Muscle layer of duodenum (tissue), 2 donors: ENCODE results near the gene F10.

ENCODE experiments used
- H3K27ac ChIP-seq: one replicate; pipeline ENCODE4 v1.7.0; 2013; ENCODE audit warnings: mild to moderate bottlenecking, low read length
- H3K27me3 ChIP-seq: one replicate; pipeline ENCODE4 v1.7.0; 2013; ENCODE audit warnings: low read depth, mild to moderate bottlenecking, control low read depth, low read length
- H3K36me3 ChIP-seq, 2 donors: one replicate each; pipeline ENCODE4 v1.7.0; 2013; ENCODE audit warnings: low read length in 2 of 2, control low read depth in 1 of 2, mild to moderate bottlenecking in 1 of 2; ENCODE audit not compliant: insufficient read depth in 2 of 2, control insufficient read depth in 1 of 2
- H3K4me1 ChIP-seq, 2 donors: one replicate each; pipeline ENCODE4 v1.7.0; 2013; ENCODE audit warnings: low read length in 2 of 2, mild to moderate bottlenecking in 2 of 2, control low read depth in 1 of 2, moderate library complexity in 1 of 2; ENCODE audit not compliant: insufficient read depth in 2 of 2, control insufficient read depth in 1 of 2
- H3K4me3 ChIP-seq, 2 donors: one replicate each; pipeline ENCODE4 v1.7.0; 2013; ENCODE audit warnings: low read length in 2 of 2, low read depth in 1 of 2, mild to moderate bottlenecking in 1 of 2
- H3K9me3 ChIP-seq, 2 donors: one replicate each; pipeline ENCODE4 v1.7.0; 2013; ENCODE audit warnings: low read length in 2 of 2, control low read depth in 1 of 2, mild to moderate bottlenecking in 1 of 2; ENCODE audit not compliant: control insufficient read depth in 1 of 2
- donor health status: healthy.

Gene F10

GRCh38 chr13:113187263-113187669, 64.7 kb downstream of the F10 start:
- H3K9me3 ChIP-seq: no peaks in the 10 kb centered on the region
- H3K4me1 ChIP-seq: no peaks in the 10 kb centered on the region
- peaks cover 24 to 73% of the 10 kb centered on the region in 2 donors for H3K36me3 ChIP-seq
- no peak overlapping the region for H3K4me3 ChIP-seq
- H3K27me3 ChIP-seq: no peaks in the 10 kb centered on the region
- H3K27ac ChIP-seq: no peak overlapping the region

DNA sequence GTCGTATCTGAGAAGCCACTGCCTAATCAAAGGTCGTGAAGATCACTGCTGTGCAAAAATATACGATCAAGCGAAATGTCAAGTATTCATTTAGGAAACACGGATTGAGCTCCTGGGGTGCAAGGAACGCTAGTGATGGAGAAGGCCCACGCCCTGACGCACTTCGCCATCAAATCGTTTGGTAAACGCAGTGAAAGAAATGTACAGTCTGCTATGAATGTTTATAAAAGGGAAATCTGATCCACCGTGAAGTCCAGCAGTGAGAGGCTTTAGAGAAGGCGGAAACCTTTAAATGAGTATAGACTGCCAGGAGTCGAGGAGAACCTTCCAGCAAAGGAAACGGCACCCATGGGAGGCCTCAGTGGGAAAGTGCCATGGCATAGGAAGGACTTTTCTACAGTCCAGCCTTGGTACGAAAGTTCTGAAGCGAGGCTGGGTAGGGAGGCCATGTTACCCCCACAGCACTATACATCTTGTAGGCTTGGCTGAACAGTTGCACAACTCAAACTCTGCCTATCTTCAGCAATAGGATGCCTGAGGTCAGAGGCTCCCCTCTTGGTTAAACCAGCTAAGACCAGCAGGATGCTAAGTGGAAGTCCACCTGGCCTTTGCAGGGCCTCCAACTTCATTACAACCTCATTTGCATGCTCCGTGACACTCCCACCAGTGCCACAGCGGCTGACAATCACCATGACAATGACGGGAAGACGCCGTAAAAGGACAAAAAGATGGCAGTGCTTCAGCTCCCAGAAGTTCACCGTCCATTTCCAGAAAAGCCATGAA, 65.5 kb downstream of the F10 start:
- Histone ChIP-seq H3K9me3 (no peaks in the 10 kb centered on the region), H3K27me3 (no peaks in the 10 kb centered on the region), H3K4me1 (no peaks in the 10 kb centered on the region), H3K36me3 (peaks cover 28 to 72% of the 10 kb centered on the region in 2 donors), H3K27ac (no peak overlapping the region), H3K4me3 (no peak overlapping the region)

DNA sequence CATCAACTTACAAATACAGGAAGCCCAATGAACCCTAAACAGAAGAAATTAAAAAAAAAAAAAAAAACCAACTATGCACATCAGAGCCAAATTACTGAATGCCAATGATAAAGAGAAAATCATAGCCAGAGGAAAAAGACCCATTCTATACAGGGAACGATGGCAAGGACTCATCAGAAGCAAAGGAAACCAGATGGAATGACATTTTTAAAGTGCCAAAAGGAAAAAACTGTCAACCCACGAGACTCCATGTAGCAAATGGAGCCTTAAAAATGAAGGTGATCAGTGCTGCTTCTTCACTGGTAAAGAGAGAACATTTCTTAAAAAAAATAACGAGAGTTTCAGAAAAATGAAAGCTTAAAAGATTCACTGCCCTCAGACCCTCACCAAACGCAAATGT, 67.6 kb downstream of the F10 start:
- Histone ChIP-seq H3K4me3 (no peak overlapping the region), H3K4me1 (no peaks in the 10 kb centered on the region), H3K27me3 (no peaks in the 10 kb centered on the region), H3K36me3 (peaks cover 34 to 67% of the 10 kb centered on the region in 2 donors), H3K9me3 (no peaks in the 10 kb centered on the region), H3K27ac (no peak overlapping the region)

DNA sequence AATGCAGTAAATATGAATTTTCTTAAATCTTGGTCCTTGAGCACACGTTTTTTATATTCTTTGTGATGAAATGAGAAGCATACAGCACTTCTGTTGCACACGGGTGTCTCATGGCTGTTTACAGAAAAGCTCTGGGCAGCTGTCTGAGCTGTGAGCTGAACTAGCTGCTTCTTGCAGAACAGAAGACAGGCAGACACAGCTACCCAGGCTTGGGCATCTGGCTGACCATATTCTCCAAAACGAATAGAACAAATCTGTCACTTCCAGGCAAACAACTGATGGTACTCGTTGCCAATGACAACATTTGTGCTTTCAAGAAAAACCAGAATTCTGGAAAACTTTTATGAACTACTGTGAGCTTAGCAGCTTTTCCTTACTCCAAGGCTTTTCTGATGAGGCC, 69.7 kb downstream of the F10 start:
- H3K4me1 ChIP-seq: no peaks in the 10 kb centered on the region
- no peak overlapping the region for H3K4me3 ChIP-seq
- H3K36me3 ChIP-seq: peaks cover 48 to 70% of the 10 kb centered on the region in 2 donors
- no peaks in the 10 kb centered on the region for H3K9me3 ChIP-seq
- no peaks in the 10 kb centered on the region for H3K27me3 ChIP-seq
- no peak overlapping the region for H3K27ac ChIP-seq

DNA sequence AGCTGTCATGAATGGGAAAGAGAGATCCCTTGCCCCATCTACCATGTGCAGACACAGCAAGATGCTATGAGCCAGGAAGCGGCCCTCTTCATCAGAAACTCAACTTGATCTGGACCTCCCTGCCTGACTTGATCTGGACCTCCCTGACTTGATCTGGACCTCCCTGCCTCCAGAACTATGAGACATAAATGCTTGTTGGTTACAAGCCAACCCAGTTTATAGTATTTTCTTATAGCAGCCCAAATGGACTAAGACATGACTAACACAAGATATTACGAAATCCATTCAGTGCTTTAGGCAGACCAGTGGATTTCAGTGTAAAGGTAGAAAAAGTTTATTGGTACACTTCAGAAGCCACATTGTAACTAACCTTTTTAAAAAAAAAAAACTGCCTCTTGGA, 70.3 kb downstream of the F10 start:
- Histone ChIP-seq H3K27ac (no peak overlapping the region), H3K4me3 (no peak overlapping the region), H3K4me1 (no peaks in the 10 kb centered on the region), H3K27me3 (no peaks in the 10 kb centered on the region), H3K9me3 (no peaks in the 10 kb centered on the region), H3K36me3 (peaks cover 54 to 71% of the 10 kb centered on the region in 2 donors)

GRCh38 chr13:113195360-113195759, 72.8 kb downstream of the F10 start:
- Histone ChIP-seq H3K36me3 (peaks cover 65 to 74% of the 10 kb centered on the region in 2 donors), H3K27me3 (no peaks in the 10 kb centered on the region), H3K27ac (no peak overlapping the region), H3K4me1 (no peaks in the 10 kb centered on the region), H3K4me3 (no peak overlapping the region), H3K9me3 (no peaks in the 10 kb centered on the region)

- Histone ChIP-seq H3K9me3 (no peaks in the 10 kb centered on the region), H3K4me1 (no peaks in the 10 kb centered on the region), H3K27ac (no peak overlapping the region), H3K36me3 (peaks cover 61 to 62% of the 10 kb centered on the region in 2 donors), H3K27me3 (no peaks in the 10 kb centered on the region), H3K4me3 (no peak overlapping the region)
These were observed 74.6 kb downstream of the F10 start for GRCh38 chr13:113196970-113197737.
